Loucy (cell line): ENCODE data around the gene STRN4.
A peak's percentile ranks its signal among the peaks of the same experiment; 100 is the strongest.

Experiments
- H2AFZ ChIP-seq: fragments of 200-600 bp; sonication (generic); 2 replicates; pipeline ENCODE4 v1.6.0; 2016; ENCODE audit warnings: antibody characterized with exemption, mild to moderate bottlenecking, low read length, moderate library complexity
- H3F3A ChIP-seq: fragments of 200-600 bp; 2 replicates; pipeline ENCODE4 v1.6.0; 2016; ENCODE audit warnings: antibody characterized with exemption, low read depth, mild to moderate bottlenecking
- H3K27me3 ChIP-seq: fragments of 200-600 bp; sonication (generic); 2 replicates; pipeline ENCODE4 v1.6.1; 2014; ENCODE audit warnings: low read length, mild to moderate bottlenecking; ENCODE audit not compliant: insufficient read depth, poor library complexity, severe bottlenecking
- H3K36me3 ChIP-seq: fragments of 200-600 bp; sonication (generic); 2 replicates; pipeline ENCODE4 v1.6.1; 2016; ENCODE audit warnings: low read length; ENCODE audit not compliant: insufficient read depth
- H3K4me1 ChIP-seq: fragments of 200-600 bp; sonication (generic); 2 replicates; pipeline ENCODE4 v1.5.1; 2014; ENCODE audit warnings: low read length, mild to moderate bottlenecking; ENCODE audit not compliant: insufficient read depth, poor library complexity, severe bottlenecking
- H3K4me2 ChIP-seq: fragments of 200-600 bp; sonication (generic); 2 replicates; pipeline ENCODE4 v1.6.0; 2014; ENCODE audit warnings: antibody characterized with exemption, low read length, low read depth, mild to moderate bottlenecking; ENCODE audit not compliant: poor library complexity, severe bottlenecking
- H3K4me3 ChIP-seq: fragments of 200-600 bp; sonication (generic); 2 replicates; pipeline ENCODE4 v1.5.1; 2014; ENCODE audit warnings: low read length, mild to moderate bottlenecking, mixed read lengths; ENCODE audit not compliant: poor library complexity, severe bottlenecking
- H3K79me2 ChIP-seq: fragments of 200-600 bp; sonication (generic); 2 replicates; pipeline ENCODE4 v1.6.1; 2014; ENCODE audit warnings: low read length; ENCODE audit not compliant: insufficient read depth
- H3K9ac ChIP-seq: fragments of 200-600 bp; sonication (generic); 2 replicates; pipeline ENCODE4 v1.6.0; 2014; ENCODE audit warnings: mild to moderate bottlenecking, low read depth, low read length, moderate library complexity; ENCODE audit not compliant: poor library complexity, severe bottlenecking
- H3K9me2 ChIP-seq: fragments of 200-600 bp; sonication (generic); replicated peaks from 2 replicates; pipeline ENCODE4 v1.6.1; 2016; ENCODE audit warnings: low read depth, low read length, mixed read lengths
- H3K9me3 ChIP-seq: fragments of 200-600 bp; sonication (generic); 2 replicates; pipeline ENCODE4 v1.6.1; 2014; ENCODE audit warnings: mild to moderate bottlenecking, antibody characterized with exemption, low read length, low read depth; ENCODE audit not compliant: insufficient read depth
- H4K20me1 ChIP-seq: fragments of 200-600 bp; sonication (generic); 2 replicates; pipeline ENCODE4 v1.6.0; 2014; ENCODE audit warnings: antibody characterized with exemption, low read length, mild to moderate bottlenecking; ENCODE audit not compliant: insufficient read depth, poor library complexity, severe bottlenecking
- EZH2phosphoT487 ChIP-seq: fragments of 200-600 bp; IDR thresholded peaks from 2 replicates; pipeline ENCODE4 v1.6.1; 2018; ENCODE audit warnings: antibody characterized with exemption, mild to moderate bottlenecking, moderate library complexity, borderline replicate concordance
- TF ChIP-seq, protein P1 (sequence below): fragments of 200-600 bp; sonication (generic); conservative IDR thresholded peaks from 2 replicates; pipeline ENCODE4 v1.5.1; 2014; ENCODE audit warnings: mild to moderate bottlenecking, antibody characterized with exemption, low read length

Gene STRN4, protein sequence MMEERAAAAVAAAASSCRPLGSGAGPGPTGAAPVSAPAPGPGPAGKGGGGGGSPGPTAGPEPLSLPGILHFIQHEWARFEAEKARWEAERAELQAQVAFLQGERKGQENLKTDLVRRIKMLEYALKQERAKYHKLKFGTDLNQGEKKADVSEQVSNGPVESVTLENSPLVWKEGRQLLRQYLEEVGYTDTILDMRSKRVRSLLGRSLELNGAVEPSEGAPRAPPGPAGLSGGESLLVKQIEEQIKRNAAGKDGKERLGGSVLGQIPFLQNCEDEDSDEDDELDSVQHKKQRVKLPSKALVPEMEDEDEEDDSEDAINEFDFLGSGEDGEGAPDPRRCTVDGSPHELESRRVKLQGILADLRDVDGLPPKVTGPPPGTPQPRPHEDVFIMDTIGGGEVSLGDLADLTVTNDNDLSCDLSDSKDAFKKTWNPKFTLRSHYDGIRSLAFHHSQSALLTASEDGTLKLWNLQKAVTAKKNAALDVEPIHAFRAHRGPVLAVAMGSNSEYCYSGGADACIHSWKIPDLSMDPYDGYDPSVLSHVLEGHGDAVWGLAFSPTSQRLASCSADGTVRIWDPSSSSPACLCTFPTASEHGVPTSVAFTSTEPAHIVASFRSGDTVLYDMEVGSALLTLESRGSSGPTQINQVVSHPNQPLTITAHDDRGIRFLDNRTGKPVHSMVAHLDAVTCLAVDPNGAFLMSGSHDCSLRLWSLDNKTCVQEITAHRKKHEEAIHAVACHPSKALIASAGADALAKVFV

DNA sequence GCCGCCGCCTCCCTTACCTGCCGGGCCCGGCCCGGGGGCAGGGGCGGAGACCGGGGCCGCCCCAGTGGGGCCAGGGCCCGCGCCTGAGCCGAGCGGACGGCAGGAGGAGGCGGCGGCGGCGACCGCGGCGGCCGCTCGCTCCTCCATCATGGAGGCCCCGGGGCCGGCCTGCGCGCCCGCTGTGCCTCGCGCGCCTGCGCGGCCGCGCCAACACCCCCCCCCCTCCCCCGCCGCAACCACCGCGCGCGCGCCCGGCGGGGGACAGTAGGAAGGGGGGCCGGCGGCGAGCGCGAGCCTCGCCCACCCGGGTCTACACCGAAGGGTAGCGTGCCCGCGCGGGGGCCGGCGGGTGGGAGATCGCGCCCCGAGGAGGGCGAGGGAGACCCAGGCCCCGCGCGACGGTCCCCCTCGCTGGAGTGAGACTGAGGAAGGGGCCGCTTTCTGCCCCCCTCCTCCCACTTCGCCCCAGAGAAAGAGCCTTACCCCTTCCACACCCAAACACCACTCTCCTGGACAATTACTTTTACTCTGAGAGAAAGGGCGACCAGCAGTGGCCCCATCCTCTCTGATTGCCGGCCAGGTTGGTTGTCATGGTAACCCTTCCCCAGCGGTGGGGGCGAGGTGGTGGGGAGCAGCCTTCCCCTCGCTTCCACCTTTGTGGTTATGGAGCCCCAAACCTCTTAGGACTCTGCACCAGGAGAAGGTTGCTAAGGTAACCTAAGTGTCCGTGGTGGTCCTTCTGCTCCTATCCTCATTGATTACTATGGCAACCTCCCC is at the start of gene STRN4:
Gene STRN4, minus strand, starts transcription at position 170 of the 777 bp plus-strand sequence. Its CDS starts 20 bp downstream, at position 150.
- Histone ChIP-seq H2AFZ (peak within 1 kb of the TSS; percentile 89), H3K9me2 (no peaks in the 10 kb centered on the region), H3K36me3 (no peaks in the 10 kb centered on the region), H3K9ac (peak within 1 kb of the TSS; percentile 86), H3K9me3 (no peaks in the 10 kb centered on the region), H4K20me1 (peaks cover 39% of the 10 kb centered on the region), H3F3A (0 out of 2 replicates have a peak, but pooled peaks cover 5% of the 10 kb centered on the region), H3K79me2 (peaks cover 53% of the 10 kb centered on the region), H3K4me2 (peak within 1 kb of the TSS; percentile 94), H3K4me1 (peaks cover 24% of the 10 kb centered on the region), H3K27me3 (peaks cover 8% of the 10 kb centered on the region), H3K4me3 (peak within 1 kb of the TSS; percentile 82)
- TF ChIP-seq EZH2phosphoT487: no peak
- TF ChIP-seq, protein P1, sequence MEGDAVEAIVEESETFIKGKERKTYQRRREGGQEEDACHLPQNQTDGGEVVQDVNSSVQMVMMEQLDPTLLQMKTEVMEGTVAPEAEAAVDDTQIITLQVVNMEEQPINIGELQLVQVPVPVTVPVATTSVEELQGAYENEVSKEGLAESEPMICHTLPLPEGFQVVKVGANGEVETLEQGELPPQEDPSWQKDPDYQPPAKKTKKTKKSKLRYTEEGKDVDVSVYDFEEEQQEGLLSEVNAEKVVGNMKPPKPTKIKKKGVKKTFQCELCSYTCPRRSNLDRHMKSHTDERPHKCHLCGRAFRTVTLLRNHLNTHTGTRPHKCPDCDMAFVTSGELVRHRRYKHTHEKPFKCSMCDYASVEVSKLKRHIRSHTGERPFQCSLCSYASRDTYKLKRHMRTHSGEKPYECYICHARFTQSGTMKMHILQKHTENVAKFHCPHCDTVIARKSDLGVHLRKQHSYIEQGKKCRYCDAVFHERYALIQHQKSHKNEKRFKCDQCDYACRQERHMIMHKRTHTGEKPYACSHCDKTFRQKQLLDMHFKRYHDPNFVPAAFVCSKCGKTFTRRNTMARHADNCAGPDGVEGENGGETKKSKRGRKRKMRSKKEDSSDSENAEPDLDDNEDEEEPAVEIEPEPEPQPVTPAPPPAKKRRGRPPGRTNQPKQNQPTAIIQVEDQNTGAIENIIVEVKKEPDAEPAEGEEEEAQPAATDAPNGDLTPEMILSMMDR: no peak

DNA sequence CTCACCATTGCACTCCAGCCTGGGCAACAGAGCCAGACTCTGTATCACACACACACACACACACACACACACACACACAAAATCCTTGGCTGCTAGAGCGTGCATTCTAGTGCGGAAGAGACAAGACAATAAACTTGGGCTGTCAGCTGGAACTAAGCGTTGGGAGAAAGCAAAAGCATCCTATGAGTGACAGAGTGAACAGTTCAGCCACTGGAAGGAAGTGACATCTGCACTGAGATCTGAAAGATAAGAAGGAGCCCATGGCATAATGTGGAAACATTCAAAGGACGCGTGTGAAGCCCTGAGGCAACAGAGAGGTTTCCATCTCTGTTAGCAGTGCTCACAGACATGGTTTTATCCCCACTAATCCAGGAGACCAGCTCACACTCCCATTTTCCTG is 45.7 kb upstream of the STRN4 start:
- H3K9me3 ChIP-seq: no peaks in the 10 kb centered on the region
- H3K9me2 ChIP-seq: no peaks in the 10 kb centered on the region
- peak overlapping the region; percentile 69 for H3K9ac ChIP-seq
- peak overlapping the region; percentile 80 for H3K4me2 ChIP-seq
- no peaks in the 10 kb centered on the region for H3F3A ChIP-seq
- H3K4me3 ChIP-seq: peak overlapping the region; percentile 32
- peaks cover 10% of the 10 kb centered on the region for H4K20me1 ChIP-seq
- H3K4me1 ChIP-seq: peaks cover 31% of the 10 kb centered on the region
- peaks cover 15% of the 10 kb centered on the region for H3K79me2 ChIP-seq
- H3K27me3 ChIP-seq: peaks cover 5% of the 10 kb centered on the region
- H3K36me3 ChIP-seq: no peaks in the 10 kb centered on the region
- TF ChIP-seq, protein P1: no peak
- H2AFZ ChIP-seq: peak overlapping the region; percentile 73

DNA sequence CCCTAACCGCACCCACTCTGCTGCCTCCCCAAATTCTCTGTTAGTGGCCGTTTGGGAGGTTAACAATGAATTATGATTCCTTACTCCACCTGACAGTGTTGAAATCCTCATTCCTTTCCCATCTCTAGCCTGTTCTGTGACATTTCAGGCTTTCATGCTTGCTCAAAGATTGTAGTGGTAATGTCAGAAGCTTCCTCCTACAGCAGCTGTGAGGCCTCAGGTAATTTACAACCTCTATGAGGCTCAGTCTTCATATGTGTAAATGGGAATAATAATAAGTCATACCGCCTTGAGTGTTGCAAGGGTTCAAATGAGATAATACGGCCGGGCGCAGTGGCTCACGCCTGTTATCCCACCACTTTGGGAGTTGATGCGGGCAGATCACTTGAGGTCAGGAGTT is 43.1 kb upstream of the STRN4 start:
- peaks cover 40% of the 10 kb centered on the region for H3K79me2 ChIP-seq
- H4K20me1 ChIP-seq: peaks cover 35% of the 10 kb centered on the region
- peaks cover 35% of the 10 kb centered on the region for H3K4me1 ChIP-seq
- TF ChIP-seq, protein P1: no peak
- TF ChIP-seq EZH2phosphoT487: no peak
- H3K9ac ChIP-seq: peak overlapping the region; percentile 59
- H3K36me3 ChIP-seq: no peaks in the 10 kb centered on the region
- no peaks in the 10 kb centered on the region for H3K9me2 ChIP-seq
- H3K4me2 ChIP-seq: peak overlapping the region; percentile 61
- H3K4me3 ChIP-seq: no peak overlapping the region
- H2AFZ ChIP-seq: no peak overlapping the region
- no peaks in the 10 kb centered on the region for H3F3A ChIP-seq
- no peaks in the 10 kb centered on the region for H3K9me3 ChIP-seq
- H3K27me3 ChIP-seq: peaks cover 5% of the 10 kb centered on the region
